GM21576 (cell line): ENCODE data around the gene AOC1.

Experiments
- ATAC-seq: cut with Tn5 transposase; IDR thresholded peaks from one replicate; pipeline ENCODE4 v1.9.1; 2021; ENCODE audit warnings: mild to moderate bottlenecking, moderate library complexity; ENCODE audit not compliant: unreplicated experiment

The AOC1 gene

DNA sequence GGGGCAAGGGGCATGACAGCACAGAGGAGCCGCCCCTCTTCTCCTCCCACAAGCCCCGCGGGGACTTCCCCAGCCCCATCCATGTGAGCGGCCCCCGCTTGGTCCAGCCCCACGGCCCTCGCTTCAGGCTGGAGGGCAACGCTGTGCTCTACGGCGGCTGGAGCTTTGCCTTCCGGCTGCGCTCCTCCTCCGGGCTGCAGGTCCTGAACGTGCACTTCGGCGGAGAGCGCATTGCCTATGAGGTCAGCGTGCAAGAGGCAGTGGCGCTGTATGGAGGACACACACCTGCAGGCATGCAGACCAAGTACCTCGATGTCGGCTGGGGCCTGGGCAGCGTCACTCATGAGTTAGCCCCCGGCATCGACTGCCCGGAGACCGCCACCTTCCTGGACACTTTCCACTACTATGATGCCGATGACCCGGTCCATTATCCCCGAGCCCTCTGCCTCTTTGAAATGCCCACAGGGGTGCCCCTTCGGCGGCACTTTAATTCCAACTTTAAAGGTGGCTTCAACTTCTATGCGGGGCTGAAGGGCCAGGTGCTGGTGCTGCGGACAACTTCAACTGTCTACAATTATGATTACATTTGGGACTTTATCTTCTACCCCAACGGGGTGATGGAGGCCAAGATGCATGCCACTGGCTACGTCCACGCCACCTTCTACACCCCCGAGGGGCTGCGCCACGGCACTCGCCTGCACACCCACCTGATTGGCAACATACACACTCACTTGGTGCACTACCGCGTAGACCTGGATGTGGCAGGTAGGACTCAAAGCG is 5.1 kb downstream of the AOC1 start:
- ATAC-seq: no peak

GRCh38 chr7:150858236-150859197 is 6.2 kb downstream of the AOC1 start:
- no peak for ATAC-seq

DNA sequence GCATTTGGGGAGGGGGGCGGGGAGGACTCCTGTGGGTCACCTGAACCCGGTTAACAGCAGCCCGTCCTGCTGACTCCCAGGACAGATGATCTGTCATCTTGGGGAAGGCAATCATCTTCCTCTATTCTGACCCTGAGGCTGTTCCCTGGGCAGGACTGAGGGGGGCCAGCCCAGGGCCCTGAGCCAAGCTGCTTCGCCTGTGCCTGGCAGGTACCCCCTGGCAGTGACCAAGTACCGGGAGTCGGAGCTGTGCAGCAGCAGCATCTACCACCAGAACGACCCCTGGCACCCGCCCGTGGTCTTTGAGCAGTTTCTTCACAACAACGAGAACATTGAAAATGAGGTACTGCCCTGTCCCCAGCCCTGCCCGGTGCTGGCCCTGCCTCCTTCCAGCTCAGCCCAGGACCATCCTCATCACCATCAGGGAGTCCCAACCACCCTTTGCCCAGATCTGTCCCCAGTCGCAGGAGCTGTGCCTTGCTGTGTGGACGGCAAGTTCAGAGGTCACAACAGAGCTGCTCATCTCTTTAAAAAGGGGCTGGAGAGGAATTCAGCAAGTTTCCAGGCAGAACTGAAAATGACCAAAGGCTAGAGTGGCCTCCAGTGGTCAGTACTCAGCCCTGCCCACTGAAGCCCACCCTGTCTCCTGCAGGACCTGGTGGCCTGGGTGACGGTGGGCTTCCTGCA is 8.1 kb downstream of the AOC1 start:
- ATAC-seq: no peak

- no peak for ATAC-seq
These were observed 8.6 kb downstream of the AOC1 start for GRCh38 chr7:150860978-150861295.

DNA sequence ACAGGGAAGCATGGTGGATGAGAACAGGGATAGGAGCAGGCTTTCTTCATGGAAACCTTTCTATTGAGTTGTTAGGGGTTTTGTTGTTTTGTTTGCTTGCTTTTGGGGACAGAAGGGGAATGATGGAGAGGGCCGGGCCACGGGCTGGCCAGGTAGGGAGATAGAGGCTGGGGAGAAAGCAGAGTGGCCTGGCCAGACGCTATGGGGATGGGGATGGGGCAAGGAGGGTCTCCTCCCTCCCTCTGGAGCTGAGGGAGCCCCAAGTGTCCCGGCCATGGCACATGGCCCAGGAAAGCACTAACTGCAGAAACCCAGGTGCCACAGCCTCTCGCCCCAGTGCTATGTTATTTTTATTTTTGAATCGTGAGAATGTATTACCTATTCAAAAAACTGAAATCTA is 10.0 kb downstream of the AOC1 start:
- ATAC-seq: no peak

DNA sequence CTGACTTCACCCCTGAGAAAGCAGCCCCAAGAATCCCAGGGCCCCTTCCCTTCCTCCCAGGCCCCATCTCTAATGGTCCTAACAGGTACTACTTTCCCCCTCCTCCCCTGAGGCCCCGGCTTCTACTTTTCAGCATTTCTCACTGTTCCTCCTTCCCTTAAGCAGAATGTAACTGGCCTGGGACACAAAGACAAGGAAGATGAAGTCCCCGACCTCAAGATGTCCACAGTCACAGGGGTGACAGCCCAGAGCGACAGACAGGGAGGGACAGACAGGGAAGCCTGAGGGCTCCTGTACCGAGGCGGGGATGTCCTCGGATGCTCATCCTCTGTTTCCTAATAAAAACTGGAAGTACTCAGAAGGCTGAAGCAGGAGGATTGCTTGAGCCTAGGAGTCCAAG is 11.6 kb downstream of the AOC1 start:
- no peak for ATAC-seq

- no peak for ATAC-seq
These were observed 14.7 kb downstream of the AOC1 start for GRCh38 chr7:150866932-150867564.

DNA sequence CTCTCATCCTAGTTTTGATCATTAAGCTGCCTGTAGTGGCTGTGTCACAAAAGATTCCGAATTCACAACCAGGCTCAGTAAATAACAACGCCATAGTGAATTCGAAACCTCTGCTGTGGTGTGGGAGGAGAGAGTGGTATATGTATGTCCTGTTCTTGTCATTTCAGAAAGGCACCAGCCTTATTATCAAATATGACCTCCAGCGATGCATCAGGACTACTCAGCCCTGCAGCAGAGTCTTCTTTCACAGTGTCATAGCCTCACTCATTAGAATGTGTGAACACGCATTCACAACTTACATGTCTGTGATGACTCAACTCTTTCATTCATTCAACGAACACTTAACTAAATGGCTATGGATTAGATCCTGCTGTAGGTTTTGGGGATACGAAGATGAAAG is 15.3 kb downstream of the AOC1 start:
- no peak for ATAC-seq

- ATAC-seq: no peak
These were observed 17.1 kb downstream of the AOC1 start for GRCh38 chr7:150869467-150869866.

DNA sequence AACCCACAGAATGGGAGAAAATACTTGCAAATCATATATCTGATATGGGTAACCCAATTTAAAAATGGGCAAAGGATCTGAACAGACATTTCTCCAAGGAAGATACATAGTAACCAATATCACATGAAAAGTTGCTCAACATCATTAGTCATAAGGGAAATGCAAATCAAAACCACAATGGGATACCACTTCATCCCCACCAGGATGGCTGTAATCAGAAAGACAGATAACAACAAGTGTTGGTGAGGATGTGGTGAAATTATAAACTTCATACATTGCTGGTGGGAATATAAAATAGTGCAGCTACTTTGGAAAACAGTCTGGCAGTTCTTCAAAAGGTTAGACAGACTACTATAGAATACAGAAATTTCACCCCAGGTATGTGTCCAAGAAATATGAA is 19.3 kb downstream of the AOC1 start:
- no peak for ATAC-seq

DNA sequence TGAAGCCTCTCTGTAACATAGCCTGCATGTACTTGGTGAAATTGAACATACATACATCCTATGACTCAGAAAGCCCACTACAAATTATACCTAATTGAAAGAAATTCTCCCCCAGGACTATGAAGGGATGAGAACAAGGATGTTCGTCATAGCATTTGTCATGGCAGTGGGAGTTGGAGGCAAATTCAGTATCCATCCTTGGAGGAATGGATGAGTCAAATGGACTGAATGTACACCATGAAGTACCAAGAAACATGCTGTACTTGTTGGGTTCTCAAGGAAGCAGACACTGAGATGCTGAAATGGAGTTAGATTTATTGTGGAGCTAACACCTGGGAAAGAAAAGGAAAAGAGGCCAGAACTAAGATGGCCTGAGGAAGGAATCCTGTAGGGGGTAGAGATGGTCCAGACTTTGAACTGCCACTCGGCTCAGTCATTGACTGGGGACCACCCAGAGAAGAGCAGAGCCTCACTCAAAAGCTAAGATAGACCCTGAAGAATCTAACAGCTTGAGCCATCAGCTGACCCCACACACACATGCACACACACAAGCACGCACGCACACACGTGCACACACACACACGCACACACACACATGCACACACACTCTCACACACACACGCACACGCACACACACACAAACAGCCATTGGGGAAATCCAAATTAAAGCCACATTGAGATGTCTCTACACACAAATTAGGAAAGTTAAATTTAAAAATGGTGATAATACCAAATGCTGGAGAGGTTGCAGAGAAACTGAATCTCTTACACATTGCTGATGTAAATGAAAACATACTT is 22.3 kb downstream of the AOC1 start:
- ATAC-seq: no peak

DNA sequence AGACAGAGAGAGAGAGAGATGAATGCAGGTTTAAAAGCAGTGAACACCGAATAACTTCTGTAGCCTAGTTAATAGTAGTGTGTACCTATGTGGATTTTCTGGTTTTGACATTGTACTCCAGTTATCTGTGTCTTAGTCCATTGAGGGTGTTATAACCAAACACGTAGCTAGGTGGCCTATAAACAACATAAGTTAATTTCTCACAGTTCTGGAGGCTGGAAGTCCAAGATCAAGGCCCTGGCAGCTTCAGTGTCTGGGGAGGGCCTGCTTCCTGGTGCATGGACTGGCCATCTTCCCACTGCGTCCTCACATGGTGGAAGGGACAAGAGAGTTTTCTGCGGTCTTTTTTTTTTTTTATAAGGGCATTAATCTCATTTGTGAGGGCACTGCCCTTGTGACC is 23.5 kb downstream of the AOC1 start:
- ATAC-seq: no peak

- ATAC-seq: no peak
These were observed 24.7 kb downstream of the AOC1 start for GRCh38 chr7:150876817-150877526.

GRCh38 chr7:150877536-150877935 is 25.2 kb downstream of the AOC1 start:
- no peak for ATAC-seq

DNA sequence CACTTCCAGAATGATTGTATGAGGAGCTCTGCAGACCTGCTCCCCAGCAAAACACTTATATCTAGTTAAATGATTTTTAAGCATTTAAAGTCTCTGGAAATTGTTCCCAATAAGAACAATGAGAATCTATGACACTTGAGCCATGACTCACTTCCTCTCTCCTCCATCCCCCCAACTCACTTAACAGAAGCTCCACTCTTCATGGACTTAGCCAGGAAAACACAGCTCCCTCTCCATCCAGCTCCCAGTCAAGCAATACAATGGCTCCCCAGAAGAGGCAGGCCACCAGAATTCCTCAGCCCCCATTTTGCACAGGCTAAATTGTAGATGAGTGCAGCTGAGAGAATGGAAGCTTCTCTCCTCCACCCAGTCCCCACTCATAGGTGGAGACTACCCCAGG is 27.0 kb downstream of the AOC1 start:
- ATAC-seq: no peak

GRCh38 chr7:150881189-150881588 is 28.9 kb downstream of the AOC1 start:
- no peak for ATAC-seq

GRCh38 chr7:150890853-150891584 is 38.7 kb downstream of the AOC1 start:
- ATAC-seq: no peak

DNA sequence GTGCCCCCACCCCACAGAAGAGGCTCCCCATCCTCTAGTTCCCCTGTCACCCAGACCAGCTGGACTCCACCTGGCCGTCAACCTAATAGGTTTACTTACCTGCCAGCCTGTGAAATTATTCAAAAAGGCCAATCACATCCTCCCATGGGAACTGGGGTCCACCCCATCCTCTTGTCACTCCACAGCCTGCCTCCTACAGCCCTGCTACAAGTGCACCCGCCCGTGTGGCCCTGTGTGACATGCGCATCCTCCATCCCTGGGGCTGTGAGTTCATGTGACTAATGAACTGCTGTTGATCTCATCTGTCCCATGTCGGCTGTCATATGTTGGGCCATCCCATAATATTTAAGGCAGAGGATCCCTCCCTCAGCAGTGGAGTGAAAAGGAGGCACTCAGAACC is 39.4 kb downstream of the AOC1 start:
- ATAC-seq: no peak

DNA sequence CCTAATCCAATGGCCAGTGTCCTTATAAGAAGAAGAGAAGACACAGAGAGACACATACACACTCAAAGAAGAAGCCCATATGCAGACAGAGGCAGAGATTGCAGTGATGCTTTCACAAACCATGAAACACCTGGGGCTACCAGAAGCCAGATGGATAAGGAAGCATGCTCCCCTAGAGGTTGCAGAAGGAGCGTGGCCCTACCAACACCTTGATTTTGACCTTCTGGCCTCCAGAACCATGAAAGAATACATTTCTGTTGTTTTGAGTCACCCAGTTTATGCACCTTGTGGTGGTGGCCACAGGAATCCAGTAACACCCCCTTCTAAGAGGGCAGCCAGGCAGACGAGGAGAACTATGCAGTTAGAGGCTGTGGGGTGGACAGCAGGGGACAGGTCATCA is 43.5 kb downstream of the AOC1 start:
- ATAC-seq: no peak
